Caco-2 (cell line): Measurements from ENCODE around the gene CYB561D2. TPM values are rescaled to one million over a fixed set of nuclear protein-coding genes. Genes with fewer than 3 reads are reported as not detected.
A peak's percentile ranks its signal among the peaks of the same experiment; 100 is the strongest.

ENCODE experiments used
- BruUV-seq: library from RNA; stranded (reverse); fragments of 400-500 nt; replicated peaks from 2 replicates; lab custom pipeline; 2021; lab: Mats Ljungman, UMichigan
- CTCF ChIA-PET: fragments of 300-600 bp; sonication (Branson Sonifier 250); formaldehyde crosslinking; loops from one replicate; lab custom pipeline; 2022; ENCODE audit warnings: antibody characterized with exemption; lab: Charles Lee
- POLR2A ChIA-PET: fragments of 300-600 bp; sonication (Branson Sonifier 250); formaldehyde crosslinking; loops from one replicate; lab custom pipeline; 2022; ENCODE audit warnings: antibody characterized with exemption; lab: Charles Lee
- DNase-seq, 2 experiments: peaks; one replicate each; pipeline versions ENCODE4 v3.0.0 to v3.0.0-alpha.2; 2020 to 2022
- H3K27me3 ChIP-seq: replicated peaks from 2 replicates; pipeline ENCODE4 v1.6.0; 2011; ENCODE audit warnings: low read length; ENCODE audit not compliant: control insufficient read depth, insufficient read depth
- H3K36me3 ChIP-seq: 2 replicates; pipeline ENCODE4 v1.5.1; 2011; ENCODE audit warnings: low read length; ENCODE audit not compliant: control insufficient read depth, insufficient read depth
- H3K4me1 ChIP-seq: fragments of 250-450 bp; sonication (Bioruptor Pico); 2 replicates; pipeline ENCODE4 v1.5.1; 2020; ENCODE audit warnings: mild to moderate bottlenecking
- H3K4me3 ChIP-seq: 2 replicates; pipeline ENCODE4 v1.5.1; 2011; ENCODE audit warnings: low read depth, mild to moderate bottlenecking, control low read depth, low read length
- H3K9me3 ChIP-seq: fragments of 250-450 bp; sonication (Bioruptor Pico); 2 replicates; pipeline ENCODE4 v1.5.1; 2020; ENCODE audit warnings: mild to moderate bottlenecking, moderate library complexity
- H3K27ac Mint-ChIP-seq: one replicate; pipeline ENCODE4 v1.8.0; 2022; ENCODE audit warnings: mixed read lengths; ENCODE audit not compliant: unreplicated experiment
- H3K27me3 Mint-ChIP-seq: one replicate; pipeline ENCODE4 v1.8.0; 2022; ENCODE audit warnings: mixed read lengths; ENCODE audit not compliant: insufficient read depth, unreplicated experiment
- H3K36me3 Mint-ChIP-seq: one replicate; pipeline ENCODE4 v1.8.0; 2022; ENCODE audit warnings: mild to moderate bottlenecking, mixed read lengths; ENCODE audit not compliant: insufficient read depth, unreplicated experiment
- H3K4me1 Mint-ChIP-seq: one replicate; pipeline ENCODE4 v1.8.0; 2022; ENCODE audit warnings: low read depth, mixed read lengths; ENCODE audit not compliant: unreplicated experiment
- H3K4me3 Mint-ChIP-seq: one replicate; pipeline ENCODE4 v1.8.0; 2022; ENCODE audit warnings: mild to moderate bottlenecking, moderate library complexity, mixed read lengths; ENCODE audit not compliant: unreplicated experiment
- H3K9me3 Mint-ChIP-seq: one replicate; pipeline ENCODE4 v1.8.0; 2022; ENCODE audit warnings: mixed read lengths; ENCODE audit not compliant: unreplicated experiment
- intact Hi-C: fragments of 100-400 bp; cut with micrococcal nuclease; formaldehyde crosslinking; loops from one replicate; pipeline ENCODE4 v1.10.0; 2022; ENCODE audit not compliant: unreplicated experiment
- total RNA-seq: library from RNA; stranded (reverse); gene quantifications from 2 replicates; pipeline ENCODE4 v1.2.3, GENCODE V29; 2022
- TF ChIP-seq, protein P1 (sequence below), 2 experiments: fragments of 200-600 bp in 1 of 2; IDR thresholded peaks; 1 replicate in 1 of 2; 2 replicates in 1 of 2; pipeline versions ENCODE4 v1.5.1 to v1.8.0; 2011 to 2022; ENCODE audit warnings: antibody characterized with exemption in 1 of 2, control low read depth in 1 of 2, inconsistent platforms in 1 of 2, low read depth in 1 of 2, low read length in 1 of 2, mild to moderate bottlenecking in 1 of 2, moderate library complexity in 1 of 2; ENCODE audit not compliant: insufficient read depth in 1 of 2, severe bottlenecking in 1 of 2, unreplicated experiment in 1 of 2

Gene CYB561D2
- total RNA-seq, 1 experiment from 2014 or later: 21.2 TPM

DNA sequence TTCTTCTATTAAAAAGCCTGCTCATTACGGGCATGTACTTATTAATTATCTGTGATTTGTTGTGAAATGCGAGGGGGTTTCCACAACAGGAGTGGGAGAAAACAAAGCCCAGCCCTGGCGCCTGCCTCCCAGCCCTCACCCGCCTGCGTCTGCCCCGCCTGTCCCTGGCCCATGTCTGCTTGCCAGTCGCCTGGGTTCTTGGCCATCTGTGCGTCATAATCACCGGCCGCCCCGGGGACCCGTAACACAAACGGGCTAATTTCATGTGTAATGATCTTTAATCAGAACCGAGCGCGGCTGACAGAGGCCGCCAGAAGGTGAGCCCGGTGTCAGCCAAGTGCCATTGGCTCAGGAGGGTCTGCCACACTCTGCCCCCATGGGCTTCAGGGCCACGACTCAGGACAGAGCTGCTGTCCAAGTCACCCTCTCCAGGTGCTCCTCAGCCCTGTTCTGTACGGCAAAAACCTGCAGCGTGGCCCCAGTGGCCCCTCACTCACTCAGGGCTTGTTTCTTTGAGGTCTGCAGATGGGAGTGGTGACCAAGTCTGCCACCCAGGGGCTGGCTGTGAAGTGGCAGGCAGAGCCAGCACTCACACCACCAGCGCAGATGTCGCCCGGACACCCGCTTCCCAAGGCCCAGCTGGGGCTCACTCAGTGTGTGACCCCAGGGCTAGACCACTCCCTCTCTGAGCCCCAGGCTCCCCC lies 37.5 kb downstream of the CYB561D2 start:
- H3K4me3 Mint-ChIP-seq: no peak overlapping the region
- H3K9me3 ChIP-seq: no peaks in the 10 kb centered on the region
- DNase-seq: peak in 1 of 2 experiments; percentile 45
- no peaks in the 10 kb centered on the region for H3K4me1 Mint-ChIP-seq
- H3K36me3 Mint-ChIP-seq: no peaks in the 10 kb centered on the region
- no peak overlapping the region for H3K4me3 ChIP-seq
- no peak overlapping the region for H3K27ac Mint-ChIP-seq
- intact Hi-C loops: no loop called here
- peaks cover 2% of the 10 kb centered on the region for H3K27me3 Mint-ChIP-seq
- TF ChIP-seq, protein P1, sequence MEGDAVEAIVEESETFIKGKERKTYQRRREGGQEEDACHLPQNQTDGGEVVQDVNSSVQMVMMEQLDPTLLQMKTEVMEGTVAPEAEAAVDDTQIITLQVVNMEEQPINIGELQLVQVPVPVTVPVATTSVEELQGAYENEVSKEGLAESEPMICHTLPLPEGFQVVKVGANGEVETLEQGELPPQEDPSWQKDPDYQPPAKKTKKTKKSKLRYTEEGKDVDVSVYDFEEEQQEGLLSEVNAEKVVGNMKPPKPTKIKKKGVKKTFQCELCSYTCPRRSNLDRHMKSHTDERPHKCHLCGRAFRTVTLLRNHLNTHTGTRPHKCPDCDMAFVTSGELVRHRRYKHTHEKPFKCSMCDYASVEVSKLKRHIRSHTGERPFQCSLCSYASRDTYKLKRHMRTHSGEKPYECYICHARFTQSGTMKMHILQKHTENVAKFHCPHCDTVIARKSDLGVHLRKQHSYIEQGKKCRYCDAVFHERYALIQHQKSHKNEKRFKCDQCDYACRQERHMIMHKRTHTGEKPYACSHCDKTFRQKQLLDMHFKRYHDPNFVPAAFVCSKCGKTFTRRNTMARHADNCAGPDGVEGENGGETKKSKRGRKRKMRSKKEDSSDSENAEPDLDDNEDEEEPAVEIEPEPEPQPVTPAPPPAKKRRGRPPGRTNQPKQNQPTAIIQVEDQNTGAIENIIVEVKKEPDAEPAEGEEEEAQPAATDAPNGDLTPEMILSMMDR (IDR thresholded peaks at IDR 0.05; ENCODE audit: insufficient read depth in 1 of 2, low read depth in 1 of 2, low read length in 1 of 2, severe bottlenecking in 1 of 2, unreplicated experiment in 1 of 2): peak; percentile 34 to 55
- BruUV-seq: no TSS peak
- ChIA-PET POLR2A (no interaction called here), CTCF (interaction anchor here (1.8 kb wide), 1 partner anchor 18 kb away, joined by 4 read pairs; no protein-coding TSS in a partner anchor)
- H3K36me3 ChIP-seq: no peaks in the 10 kb centered on the region
- H3K9me3 Mint-ChIP-seq: no peaks in the 10 kb centered on the region
- no peaks in the 10 kb centered on the region for H3K27me3 ChIP-seq
- no peaks in the 10 kb centered on the region for H3K4me1 ChIP-seq

DNA sequence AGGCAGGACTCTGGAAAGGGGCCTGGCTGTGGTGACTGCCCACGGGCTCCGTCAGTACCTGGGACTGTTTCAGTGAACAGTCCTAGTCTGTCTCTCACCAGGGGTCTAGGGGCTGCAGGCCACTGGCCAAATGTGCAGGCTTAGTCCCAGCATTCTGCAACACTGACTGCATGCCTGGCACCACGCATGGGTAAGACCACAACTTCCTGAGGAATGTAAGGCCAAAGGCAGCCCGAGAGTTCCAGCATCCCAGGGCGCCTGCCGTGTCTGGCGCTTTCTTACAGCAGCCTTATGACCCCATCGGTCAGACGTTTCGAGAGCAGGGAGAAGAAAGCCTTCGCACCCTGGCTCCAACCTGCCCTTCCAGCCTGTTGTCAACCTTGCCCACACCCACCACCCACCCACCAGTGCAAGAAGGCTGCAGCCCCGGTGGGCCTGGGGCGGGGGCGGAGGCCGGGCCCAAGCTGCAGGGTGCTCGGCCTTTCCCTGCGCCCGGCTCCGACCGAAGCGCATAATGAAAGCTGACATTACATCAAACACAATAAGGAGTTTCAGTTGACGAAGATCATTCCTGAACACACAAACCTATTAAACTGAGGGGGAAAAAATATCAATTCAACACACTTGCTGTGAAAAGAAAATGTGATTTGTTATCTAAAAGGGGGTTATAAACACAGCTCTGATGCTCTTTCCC lies 38.2 kb downstream of the CYB561D2 start:
- POLR2A ChIA-PET: interaction anchor here (0.6 kb wide), 1 partner anchor 1607 kb away, joined by 5 read pairs; the partner anchor contains the start of gene RPL29
- H3K9me3 Mint-ChIP-seq: no peaks in the 10 kb centered on the region
- intact Hi-C loops: no loop called here
- Histone ChIP-seq H3K36me3 (no peaks in the 10 kb centered on the region), H3K4me1 (no peaks in the 10 kb centered on the region), H3K4me3 (no peak overlapping the region), H3K27me3 (no peaks in the 10 kb centered on the region), H3K9me3 (no peaks in the 10 kb centered on the region)
- CTCF ChIA-PET: interaction anchor here (0.6 kb wide), 1 partner anchor 115 kb away, joined by 8 read pairs; no protein-coding TSS in a partner anchor
- no peak overlapping the region for H3K4me3 Mint-ChIP-seq
- no peaks in the 10 kb centered on the region for H3K4me1 Mint-ChIP-seq
- peaks cover 2% of the 10 kb centered on the region for H3K27me3 Mint-ChIP-seq
- H3K27ac Mint-ChIP-seq: no peak overlapping the region
- DNase-seq: no peak
- TF ChIP-seq, protein P1 (IDR thresholded peaks at IDR 0.05; ENCODE audit: insufficient read depth in 1 of 2, low read depth in 1 of 2, low read length in 1 of 2, severe bottlenecking in 1 of 2, unreplicated experiment in 1 of 2): no peak
- no TSS peak for BruUV-seq
- no peaks in the 10 kb centered on the region for H3K36me3 Mint-ChIP-seq

DNA sequence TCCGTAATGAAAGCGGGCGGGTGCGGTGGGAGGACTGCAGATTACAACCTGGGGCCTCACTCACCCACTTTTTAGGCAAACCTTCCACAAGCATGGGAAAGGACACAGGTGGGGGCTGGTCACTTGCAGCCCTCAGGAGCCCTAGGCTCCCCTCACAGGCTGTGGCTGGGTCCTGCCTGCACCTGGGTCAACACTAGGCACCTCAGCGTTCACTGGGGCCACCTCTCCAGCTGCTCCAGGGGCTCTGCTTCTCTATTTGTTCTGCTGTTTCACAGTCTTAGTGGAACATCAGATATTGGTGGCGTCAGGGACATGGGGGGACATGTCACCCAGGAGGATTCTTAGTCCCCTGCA lies 38.7 kb downstream of the CYB561D2 start:
- CTCF ChIA-PET: interaction anchor here (0.6 kb wide), 1 partner anchor 115 kb away, joined by 8 read pairs; no protein-coding TSS in a partner anchor
- Histone ChIP-seq H3K36me3 (no peaks in the 10 kb centered on the region), H3K9me3 (no peaks in the 10 kb centered on the region), H3K4me1 (no peaks in the 10 kb centered on the region), H3K4me3 (no peak overlapping the region), H3K27me3 (no peaks in the 10 kb centered on the region)
- no peaks in the 10 kb centered on the region for H3K9me3 Mint-ChIP-seq
- TF ChIP-seq, protein P1 (IDR thresholded peaks at IDR 0.05; ENCODE audit: insufficient read depth in 1 of 2, low read depth in 1 of 2, low read length in 1 of 2, severe bottlenecking in 1 of 2, unreplicated experiment in 1 of 2): no peak
- DNase-seq: no peak
- BruUV-seq: no TSS peak
- POLR2A ChIA-PET: interaction anchor here (0.6 kb wide), 1 partner anchor 1606 kb away, joined by 5 read pairs; the partner anchor contains the start of gene RPL29
- intact Hi-C loops: no loop called here
- no peaks in the 10 kb centered on the region for H3K4me1 Mint-ChIP-seq
- no peak overlapping the region for H3K27ac Mint-ChIP-seq
- no peaks in the 10 kb centered on the region for H3K36me3 Mint-ChIP-seq
- no peak overlapping the region for H3K4me3 Mint-ChIP-seq
- H3K27me3 Mint-ChIP-seq: no peaks in the 10 kb centered on the region
